ENCODE measurements around the gene ZKSCAN7. TPM values are rescaled to one million over a fixed set of nuclear protein-coding genes. Genes with fewer than 3 reads are reported as not detected.

Gene ZKSCAN7
- total RNA-seq, 2 experiments from 2014 or later, result 0.20 to 0.49 TPM

GRCh38 chr3:44562147-44562546 lies 7.2 kb downstream of the ZKSCAN7 start:
- Mint-ChIP-seq H3K4me3 (no peak overlapping the region), H3K36me3 (ENCODE audit: low read depth) (peaks cover 75% of the 10 kb centered on the region), H3K27ac (no peak overlapping the region)

GRCh38 chr3:44568561-44568960 lies 13.6 kb downstream of the ZKSCAN7 start:
- ChIA-PET CTCF (no interaction called here), POLR2A (no interaction called here)
- intact Hi-C loops (cut with DNase I, micrococcal nuclease), result no loop called here
- Histone ChIP-seq H3K36me3 (ENCODE audit: insufficient read depth, low read length) (peaks cover 26% of the 10 kb centered on the region), H3K27me3 (ENCODE audit: control insufficient read depth in 1 of 2, insufficient read depth in 2 of 2, low read length in 2 of 2) (no peaks in the 10 kb centered on the region), H3K9me3 (ENCODE audit: control insufficient read depth in 1 of 2, insufficient read depth in 1 of 2, low read length in 2 of 2) (peaks cover 23 to 48% of the 10 kb centered on the region in 2 experiments), H3K4me3 (ENCODE audit: low read length) (no peak overlapping the region), H3K4me1 (ENCODE audit: insufficient read depth, low read length) (no peaks in the 10 kb centered on the region), H3K27ac (ENCODE audit: low read depth in 1 of 2, low read length in 2 of 2) (no peak overlapping the region)
- TF ChIP-seq CTCF (IDR thresholded peaks at IDR 0.05), result no peak
- DNase-seq (no peak), ATAC-seq (ENCODE audit: poor library complexity) (no peak)
- no peaks in the 10 kb centered on the region for H3K27me3 Mint-ChIP-seq
- no peak overlapping the region for H3K4me3 Mint-ChIP-seq
- no peak overlapping the region for H3K27ac Mint-ChIP-seq
- peaks cover 94% of the 10 kb centered on the region for H3K36me3 Mint-ChIP-seq (ENCODE audit: low read depth)
- H3K4me1 Mint-ChIP-seq (ENCODE audit: low read depth), result no peaks in the 10 kb centered on the region
- peaks cover 24% of the 10 kb centered on the region for H3K9me3 Mint-ChIP-seq

More at GRCh38 chr3:44562147-44562546, 7.2 kb downstream of the ZKSCAN7 start:
- no peak for TF ChIP-seq CTCF (IDR thresholded peaks at IDR 0.05)
- Histone ChIP-seq H3K4me1 (ENCODE audit: insufficient read depth, low read length) (no peaks in the 10 kb centered on the region), H3K4me3 (ENCODE audit: low read length) (no peak overlapping the region), H3K9me3 (ENCODE audit: control insufficient read depth in 1 of 2, insufficient read depth in 1 of 2, low read length in 2 of 2) (peaks cover 0 to 16% of the 10 kb centered on the region in 2 experiments), H3K27ac (ENCODE audit: low read depth in 1 of 2, low read length in 2 of 2) (no peak overlapping the region), H3K36me3 (ENCODE audit: insufficient read depth, low read length) (peaks cover 13% of the 10 kb centered on the region), H3K27me3 (ENCODE audit: control insufficient read depth in 1 of 2, insufficient read depth in 2 of 2, low read length in 2 of 2) (no peaks in the 10 kb centered on the region)
- ChIA-PET CTCF (no interaction called here), POLR2A (no interaction called here)
- ATAC-seq (ENCODE audit: poor library complexity) (no peak), DNase-seq (no peak)
- Mint-ChIP-seq H3K27me3 (no peaks in the 10 kb centered on the region), H3K4me1 (ENCODE audit: low read depth) (peaks cover 5% of the 10 kb centered on the region), H3K9me3 (peaks cover 5% of the 10 kb centered on the region)
- intact Hi-C loops (cut with DNase I, micrococcal nuclease), result no loop called here

GRCh38 chr3:44571024-44571423 lies 16.0 kb downstream of the ZKSCAN7 start:
- H3K36me3 Mint-ChIP-seq (ENCODE audit: low read depth), result peaks cover 84% of the 10 kb centered on the region
- intact Hi-C loops (cut with DNase I, micrococcal nuclease), result no loop called here
- H3K4me1 Mint-ChIP-seq (ENCODE audit: low read depth), result no peaks in the 10 kb centered on the region
- POLR2A ChIA-PET, result no interaction called here
- H3K9me3 ChIP-seq (ENCODE audit: control insufficient read depth in 1 of 2, insufficient read depth in 1 of 2, low read length in 2 of 2), result peaks cover 37 to 66% of the 10 kb centered on the region in 2 experiments
- no peak overlapping the region for H3K4me3 Mint-ChIP-seq
- peaks cover 26% of the 10 kb centered on the region for H3K9me3 Mint-ChIP-seq
- H3K4me3 ChIP-seq (ENCODE audit: low read length), result no peak overlapping the region
- H3K27ac Mint-ChIP-seq, result no peak overlapping the region
- peaks cover 18% of the 10 kb centered on the region for H3K36me3 ChIP-seq (ENCODE audit: insufficient read depth, low read length)
- no peaks in the 10 kb centered on the region for H3K27me3 ChIP-seq (ENCODE audit: control insufficient read depth in 1 of 2, insufficient read depth in 2 of 2, low read length in 2 of 2)
- CTCF ChIA-PET, result no interaction called here
- TF ChIP-seq CTCF (IDR thresholded peaks at IDR 0.05), result no peak
- no peak overlapping the region for H3K27ac ChIP-seq (ENCODE audit: low read depth in 1 of 2, low read length in 2 of 2)
- no peaks in the 10 kb centered on the region for H3K4me1 ChIP-seq (ENCODE audit: insufficient read depth, low read length)
- ATAC-seq (ENCODE audit: poor library complexity) (no peak), DNase-seq (no peak)
- no peaks in the 10 kb centered on the region for H3K27me3 Mint-ChIP-seq
